Body of pancreas (tissue), 4 donors: ENCODE results near the gene BEST2.

ENCODE experiments used
- POLR2A ChIP-seq, 3 donors: fragments of 450-650 bp; IDR thresholded peaks; one replicate each; pipeline ENCODE4 v1.6.1; 2016; ENCODE audit warnings: antibody characterized with exemption in 3 of 3, mild to moderate bottlenecking in 2 of 3
- TF ChIP-seq, protein P1 (sequence below), 7 experiments: fragments of 450-650 bp in 4 of 7; fragments of 200-600 bp in 3 of 7; sonication (generic) in 3 of 7; IDR thresholded peaks; one replicate each; pipeline ENCODE4 v1.5.1; 2016 to 2019; ENCODE audit warnings: antibody characterized with exemption in 7 of 7

DNA sequence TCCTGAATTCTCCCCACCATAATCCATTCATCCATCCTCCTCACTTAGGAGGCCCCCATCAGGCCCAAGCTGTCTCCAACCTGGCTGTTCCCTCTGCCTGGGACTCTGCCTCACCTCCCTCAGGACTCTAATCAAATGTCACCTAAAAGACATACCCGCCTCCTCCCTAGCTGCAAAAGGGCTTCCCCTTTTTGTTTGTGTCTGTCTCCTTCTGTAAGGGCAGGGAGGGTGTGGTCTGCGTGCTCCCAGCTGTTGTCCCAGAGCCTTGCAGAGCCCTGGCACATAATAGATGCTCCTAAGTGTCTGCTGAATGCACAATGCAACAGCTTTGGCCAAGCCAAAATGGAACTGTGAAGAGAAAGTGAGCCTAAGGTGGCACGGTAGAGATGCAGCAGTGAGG lies 21.5 kb upstream of the BEST2 start:
- no peak for TF ChIP-seq POLR2A (IDR thresholded peaks at IDR 0.05)
- TF ChIP-seq, protein P1, sequence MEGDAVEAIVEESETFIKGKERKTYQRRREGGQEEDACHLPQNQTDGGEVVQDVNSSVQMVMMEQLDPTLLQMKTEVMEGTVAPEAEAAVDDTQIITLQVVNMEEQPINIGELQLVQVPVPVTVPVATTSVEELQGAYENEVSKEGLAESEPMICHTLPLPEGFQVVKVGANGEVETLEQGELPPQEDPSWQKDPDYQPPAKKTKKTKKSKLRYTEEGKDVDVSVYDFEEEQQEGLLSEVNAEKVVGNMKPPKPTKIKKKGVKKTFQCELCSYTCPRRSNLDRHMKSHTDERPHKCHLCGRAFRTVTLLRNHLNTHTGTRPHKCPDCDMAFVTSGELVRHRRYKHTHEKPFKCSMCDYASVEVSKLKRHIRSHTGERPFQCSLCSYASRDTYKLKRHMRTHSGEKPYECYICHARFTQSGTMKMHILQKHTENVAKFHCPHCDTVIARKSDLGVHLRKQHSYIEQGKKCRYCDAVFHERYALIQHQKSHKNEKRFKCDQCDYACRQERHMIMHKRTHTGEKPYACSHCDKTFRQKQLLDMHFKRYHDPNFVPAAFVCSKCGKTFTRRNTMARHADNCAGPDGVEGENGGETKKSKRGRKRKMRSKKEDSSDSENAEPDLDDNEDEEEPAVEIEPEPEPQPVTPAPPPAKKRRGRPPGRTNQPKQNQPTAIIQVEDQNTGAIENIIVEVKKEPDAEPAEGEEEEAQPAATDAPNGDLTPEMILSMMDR (IDR thresholded peaks at IDR 0.05) = no peak
